SK-N-SH treated with all-trans-retinoic acid at 6 μM for 48 hours (cell line): ENCODE measurements around the gene UBR3.

Experiments
- ATAC-seq: fragments of 200-7000 bp; cut with Tn5 transposase; 3 replicates; pipeline ENCODE4 v1.9.1; 2020; ENCODE audit warnings: mild to moderate bottlenecking, moderate library complexity
- ARNTL ChIP-seq: fragments of 450-650 bp; formaldehyde crosslinking; IDR thresholded peaks from 2 replicates; pipeline ENCODE4 v1.5.0; 2020; ENCODE audit warnings: low read depth, mild to moderate bottlenecking, moderate library complexity, borderline replicate concordance
- BACH2 ChIP-seq: fragments of 250-450 bp; sonication (Bioruptor Pico); IDR thresholded peaks from 2 replicates; pipeline ENCODE4 v1.9.0; 2021; ENCODE audit warnings: mild to moderate bottlenecking, borderline replicate concordance
- CREB5 ChIP-seq: fragments of 250-450 bp; sonication (Bioruptor Pico); IDR thresholded peaks from 2 replicates; pipeline ENCODE4 v1.5.1; 2020; ENCODE audit warnings: low read depth, mild to moderate bottlenecking, moderate library complexity
- CSDC2 ChIP-seq: fragments of 250-450 bp; sonication (Bioruptor Pico); IDR thresholded peaks from 2 replicates; pipeline ENCODE4 v1.5.0; 2020; ENCODE audit warnings: mild to moderate bottlenecking, moderate library complexity
- CSRNP3 ChIP-seq: fragments of 250-450 bp; sonication (Bioruptor Pico); IDR thresholded peaks from 2 replicates; pipeline ENCODE4 v1.5.1; 2021; ENCODE audit warnings: mild to moderate bottlenecking, moderate library complexity
- ESRRG ChIP-seq: fragments of 250-450 bp; sonication (Bioruptor Pico); IDR thresholded peaks from 2 replicates; pipeline ENCODE4 v1.6.1; 2021; ENCODE audit warnings: mild to moderate bottlenecking
- GLIS3 ChIP-seq: fragments of 250-450 bp; sonication (Bioruptor Pico); IDR thresholded peaks from 2 replicates; pipeline ENCODE4 v1.5.0; 2020; ENCODE audit warnings: mild to moderate bottlenecking, moderate library complexity
- ISL1 ChIP-seq: fragments of 250-450 bp; sonication (Bioruptor Pico); IDR thresholded peaks from 2 replicates; pipeline ENCODE4 v2.1.2; 2022; ENCODE audit warnings: mild to moderate bottlenecking, moderate library complexity
- PATZ1 ChIP-seq: fragments of 250-450 bp; sonication (Bioruptor Pico); IDR thresholded peaks from 2 replicates; pipeline ENCODE4 v1.8.0; 2020; ENCODE audit warnings: mild to moderate bottlenecking, moderate library complexity, borderline replicate concordance
- POU6F1 ChIP-seq: fragments of 250-450 bp; sonication (Bioruptor Pico); IDR thresholded peaks from 2 replicates; pipeline ENCODE4 v1.8.0; 2021; ENCODE audit warnings: low read depth, mild to moderate bottlenecking, moderate library complexity, borderline replicate concordance
- PPARA ChIP-seq: fragments of 250-450 bp; sonication (Bioruptor Pico); IDR thresholded peaks from 2 replicates; pipeline ENCODE4 v1.5.0; 2020; ENCODE audit warnings: mild to moderate bottlenecking, borderline replicate concordance
- SNAI2 ChIP-seq: fragments of 250-450 bp; sonication (Bioruptor Pico); IDR thresholded peaks from 2 replicates; pipeline ENCODE4 v1.5.0; 2020; ENCODE audit warnings: mild to moderate bottlenecking, moderate library complexity
- TCF4 ChIP-seq: fragments of 250-450 bp; sonication (Bioruptor Pico); IDR thresholded peaks from 2 replicates; pipeline ENCODE4 v1.8.0; 2021; ENCODE audit warnings: mild to moderate bottlenecking, moderate library complexity, borderline replicate concordance
- TOX ChIP-seq: fragments of 250-450 bp; sonication (Bioruptor Pico); IDR thresholded peaks from 2 replicates; pipeline ENCODE4 v1.8.0; 2021; ENCODE audit warnings: mild to moderate bottlenecking, moderate library complexity, borderline replicate concordance
- TSHZ2 ChIP-seq: fragments of 250-450 bp; sonication (Bioruptor Pico); IDR thresholded peaks from 2 replicates; pipeline ENCODE4 v1.5.0; 2020; ENCODE audit warnings: mild to moderate bottlenecking, moderate library complexity
- ZC3H10 ChIP-seq: fragments of 250-450 bp; sonication (Bioruptor Pico); IDR thresholded peaks from 2 replicates; pipeline ENCODE4 v1.5.1; 2021; ENCODE audit warnings: mild to moderate bottlenecking, moderate library complexity
- ZFP3 ChIP-seq: fragments of 250-450 bp; sonication (Bioruptor Pico); IDR thresholded peaks from 2 replicates; pipeline ENCODE4 v1.5.0; 2020; ENCODE audit warnings: mild to moderate bottlenecking, moderate library complexity
- ZFP30 ChIP-seq: fragments of 450-650 bp; formaldehyde crosslinking; IDR thresholded peaks from 2 replicates; pipeline ENCODE4 v1.5.0; 2022; ENCODE audit warnings: mild to moderate bottlenecking, moderate library complexity
- ZNF565 ChIP-seq: fragments of 450-650 bp; formaldehyde crosslinking; conservative IDR thresholded peaks from 2 replicates; pipeline ENCODE4 v1.5.0; 2020; ENCODE audit warnings: low read depth, mild to moderate bottlenecking, moderate library complexity
- ZNF70 ChIP-seq: fragments of 450-650 bp; formaldehyde crosslinking; IDR thresholded peaks from 2 replicates; pipeline ENCODE4 v1.5.0; 2020; ENCODE audit warnings: mild to moderate bottlenecking, moderate library complexity
- ZNF8 ChIP-seq: fragments of 450-650 bp; formaldehyde crosslinking; IDR thresholded peaks from 2 replicates; pipeline ENCODE4 v1.5.0; 2020; ENCODE audit warnings: mild to moderate bottlenecking, moderate library complexity

UBR3 gene

GRCh38 chr2:170005702-170006101 is 178.4 kb downstream of the UBR3 start:
- TF ChIP-seq ISL1 (CRISPR knock-in tag) (no peak), TCF4 (CRISPR knock-in tag) (no peak), CSDC2 (CRISPR knock-in tag) (no peak), ZNF8 (CRISPR knock-in tag) (no peak), CREB5 (CRISPR knock-in tag) (no peak), GLIS3 (CRISPR knock-in tag) (no peak), PPARA (CRISPR knock-in tag) (no peak), CSRNP3 (CRISPR knock-in tag) (no peak), POU6F1 (no peak), SNAI2 (no peak), PATZ1 (no peak), ARNTL (CRISPR knock-in tag) (no peak), TOX (no peak), BACH2 (no peak), ZFP30 (CRISPR knock-in tag) (no peak), ZNF70 (CRISPR knock-in tag) (no peak), TSHZ2 (CRISPR knock-in tag) (no peak), ZFP3 (CRISPR knock-in tag) (no peak), ESRRG (no peak)
- TF ChIP-seq, all 23 proteins: peak for 0
- ATAC-seq, result peak; percentile 59; the same call in 2 of the 3 replicates

GRCh38 chr2:170006587-170007325 is 179.5 kb downstream of the UBR3 start:
- TF ChIP-seq TOX, result no peak
- no peak for TF ChIP-seq POU6F1
- TF ChIP-seq ARNTL (CRISPR knock-in tag), result no peak
- no peak for TF ChIP-seq CSRNP3 (CRISPR knock-in tag)
- TF ChIP-seq CSDC2 (CRISPR knock-in tag), result no peak
- no peak for TF ChIP-seq TSHZ2 (CRISPR knock-in tag)
- no peak for TF ChIP-seq PATZ1
- no peak for TF ChIP-seq ZNF70 (CRISPR knock-in tag)
- TF ChIP-seq ZC3H10 (CRISPR knock-in tag), result no peak
- TF ChIP-seq GLIS3 (CRISPR knock-in tag), result no peak
- no peak for TF ChIP-seq ZNF565 (CRISPR knock-in tag)
- ATAC-seq, result no peak
